Fibroblast of lung (primary cell): ENCODE data around the gene CERS4.

ENCODE experiments used
- CTCF ChIP-seq, 2 donors: IDR thresholded peaks in 1 of 2; conservative IDR thresholded peaks in 1 of 2; 1 replicate in 1 of 2; 2 replicates in 1 of 2; pipeline ENCODE4 v1.5.1; 2011 to 2012; ENCODE audit warnings: low read length in 2 of 2, control low read depth in 1 of 2, inconsistent platforms in 1 of 2, low read depth in 1 of 2, mild to moderate bottlenecking in 1 of 2
- EZH2 ChIP-seq: IDR thresholded peaks from 2 replicates; pipeline ENCODE4 v1.5.1; 2012; ENCODE audit warnings: low read length, control low read depth, mild to moderate bottlenecking; ENCODE audit errors: missing control alignments

- TF ChIP-seq CTCF (conservative IDR thresholded peaks at IDR 0.05 in 1 of 2, IDR thresholded peaks at IDR 0.05 in 1 of 2; ENCODE audit: low read depth in 1 of 2, low read length in 2 of 2), result no peak
- no peak for TF ChIP-seq EZH2
Observed at GRCh38 chr19:8261881-8262280, 52.7 kb downstream of the CERS4 start.
